Measurements from ENCODE around the gene NTM.
"Not testable (repeated sequence)": the region's sequence is repeated elsewhere in the genome, so short reads cannot be mapped to it uniquely, and the experiment has no call there.

The NTM gene

GRCh38 chr11:131421066-131421855, 50.8 kb downstream of the NTM start:
- TF ChIP-seq CTCF (IDR thresholded peaks at IDR 0.05; ENCODE audit: low read depth, low read length): no peak
- no peak overlapping the region for H3K4me3 ChIP-seq (ENCODE audit: low read depth, low read length)

DNA sequence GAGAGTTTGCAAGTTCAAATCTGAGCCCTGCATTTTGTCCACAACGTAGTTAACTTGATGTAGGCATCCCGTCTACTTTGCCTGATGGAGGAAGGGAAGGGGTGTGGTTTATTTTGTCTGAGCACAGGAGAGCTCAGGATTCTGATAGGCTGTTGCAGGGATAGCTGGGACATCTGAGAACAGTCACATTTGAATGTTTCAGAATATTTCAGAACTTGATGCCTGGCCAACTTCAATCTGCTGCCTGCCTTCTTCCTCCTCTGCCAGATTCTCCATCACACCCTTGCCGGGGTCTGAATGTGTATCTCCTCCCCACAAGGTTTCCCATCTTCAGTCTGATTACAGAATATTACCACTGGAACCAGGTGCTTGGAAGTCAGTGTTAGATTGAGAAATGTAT, 51.6 kb downstream of the NTM start:
- no peak overlapping the region for H3K4me3 ChIP-seq (ENCODE audit: low read depth, low read length)
- no peak for TF ChIP-seq CTCF (IDR thresholded peaks at IDR 0.05; ENCODE audit: low read depth, low read length)

- no peak for TF ChIP-seq CTCF (IDR thresholded peaks at IDR 0.05; ENCODE audit: low read depth, low read length)
- no peak overlapping the region for H3K4me3 ChIP-seq (ENCODE audit: low read depth, low read length)
Measured at GRCh38 chr11:131422496-131422895, 52.1 kb downstream of the NTM start.

DNA sequence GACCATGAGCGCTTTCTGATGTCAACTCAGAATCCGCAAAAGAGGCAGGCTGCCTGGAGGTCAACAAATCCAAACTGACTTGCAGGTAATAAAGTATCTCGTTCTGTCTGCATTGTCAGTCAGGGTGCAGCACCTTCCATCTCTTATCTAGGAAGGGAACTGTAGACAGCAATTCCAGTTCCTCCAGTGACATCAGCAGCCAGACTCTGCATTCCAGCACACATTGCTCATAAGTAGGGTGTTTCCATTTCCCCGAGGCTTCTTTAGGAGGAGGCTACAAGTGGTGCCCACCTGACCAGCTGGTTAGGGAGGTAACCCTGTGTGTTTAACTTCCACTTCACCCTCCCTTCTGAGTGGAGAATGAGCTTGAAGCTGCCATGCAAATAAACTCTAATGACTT, 53.3 kb downstream of the NTM start:
- H3K4me3 ChIP-seq (ENCODE audit: low read depth, low read length): no peak overlapping the region
- no peak for TF ChIP-seq CTCF (IDR thresholded peaks at IDR 0.05; ENCODE audit: low read depth, low read length)

GRCh38 chr11:131424257-131424876, 54.0 kb downstream of the NTM start:
- not testable (repeated sequence) for H3K4me3 ChIP-seq (ENCODE audit: low read depth, low read length)

- no peak for TF ChIP-seq CTCF (IDR thresholded peaks at IDR 0.05; ENCODE audit: low read depth, low read length)
- H3K4me3 ChIP-seq (ENCODE audit: low read depth, low read length): no peak overlapping the region
Measured at GRCh38 chr11:131425285-131425684, 54.9 kb downstream of the NTM start.

GRCh38 chr11:131428853-131429252, 58.4 kb downstream of the NTM start:
- no peak overlapping the region for H3K4me3 ChIP-seq (ENCODE audit: low read depth, low read length)
- no peak for TF ChIP-seq CTCF (IDR thresholded peaks at IDR 0.05; ENCODE audit: low read depth, low read length)
